GM20000 (cell line): Measurements from ENCODE around the gene CDKAL1.

Source experiments
- DNase-seq: peaks from one replicate; pipeline ENCODE4 v3.0.0; 2012; ENCODE audit warnings: low spot score
- TF ChIP-seq, protein P1 (sequence below): IDR thresholded peaks from 2 replicates; pipeline ENCODE4 v1.5.1; 2012; ENCODE audit warnings: mild to moderate bottlenecking, control low read depth; ENCODE audit errors: extremely low read depth, missing control alignments

CDKAL1 gene

DNA sequence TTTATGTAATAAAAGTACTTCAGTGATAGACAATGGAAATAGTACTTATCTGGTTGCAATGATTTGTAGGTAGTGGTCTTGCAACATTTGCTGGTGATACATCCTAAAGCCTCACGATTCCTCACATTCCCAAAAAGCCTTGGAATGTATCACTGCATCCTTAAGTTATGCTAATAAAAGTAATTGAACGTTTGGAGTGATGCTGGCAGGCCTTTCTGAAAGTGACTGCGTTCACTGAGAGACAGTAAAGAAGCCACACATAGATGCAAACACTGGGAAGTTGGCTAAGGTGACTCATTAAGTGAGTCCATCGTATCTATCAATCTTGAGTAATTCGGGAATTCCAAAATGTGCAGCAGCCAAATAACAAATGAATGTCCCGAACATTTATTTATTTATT is 615.2 kb downstream of the CDKAL1 start:
- DNase-seq = no peak
- TF ChIP-seq, protein P1, sequence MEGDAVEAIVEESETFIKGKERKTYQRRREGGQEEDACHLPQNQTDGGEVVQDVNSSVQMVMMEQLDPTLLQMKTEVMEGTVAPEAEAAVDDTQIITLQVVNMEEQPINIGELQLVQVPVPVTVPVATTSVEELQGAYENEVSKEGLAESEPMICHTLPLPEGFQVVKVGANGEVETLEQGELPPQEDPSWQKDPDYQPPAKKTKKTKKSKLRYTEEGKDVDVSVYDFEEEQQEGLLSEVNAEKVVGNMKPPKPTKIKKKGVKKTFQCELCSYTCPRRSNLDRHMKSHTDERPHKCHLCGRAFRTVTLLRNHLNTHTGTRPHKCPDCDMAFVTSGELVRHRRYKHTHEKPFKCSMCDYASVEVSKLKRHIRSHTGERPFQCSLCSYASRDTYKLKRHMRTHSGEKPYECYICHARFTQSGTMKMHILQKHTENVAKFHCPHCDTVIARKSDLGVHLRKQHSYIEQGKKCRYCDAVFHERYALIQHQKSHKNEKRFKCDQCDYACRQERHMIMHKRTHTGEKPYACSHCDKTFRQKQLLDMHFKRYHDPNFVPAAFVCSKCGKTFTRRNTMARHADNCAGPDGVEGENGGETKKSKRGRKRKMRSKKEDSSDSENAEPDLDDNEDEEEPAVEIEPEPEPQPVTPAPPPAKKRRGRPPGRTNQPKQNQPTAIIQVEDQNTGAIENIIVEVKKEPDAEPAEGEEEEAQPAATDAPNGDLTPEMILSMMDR = no peak

DNA sequence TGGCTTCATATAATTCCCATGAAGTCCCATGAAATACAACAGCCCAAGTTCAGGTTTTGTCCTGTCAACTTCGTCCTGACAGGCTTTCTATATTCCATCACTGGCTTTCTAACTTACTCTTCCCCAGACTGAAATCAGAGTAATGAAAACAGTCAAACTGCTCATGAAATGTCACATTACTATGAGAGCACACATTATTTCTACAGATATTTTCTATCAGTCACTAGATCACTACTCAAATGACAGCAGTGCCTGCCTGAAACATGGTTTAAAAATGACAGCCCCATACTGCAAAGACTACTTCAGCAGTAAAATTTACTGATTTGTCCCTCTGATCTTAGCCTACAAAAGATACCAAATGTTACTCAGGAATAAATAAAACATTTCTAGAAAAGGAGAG is 616.4 kb downstream of the CDKAL1 start:
- no peak for DNase-seq

DNA sequence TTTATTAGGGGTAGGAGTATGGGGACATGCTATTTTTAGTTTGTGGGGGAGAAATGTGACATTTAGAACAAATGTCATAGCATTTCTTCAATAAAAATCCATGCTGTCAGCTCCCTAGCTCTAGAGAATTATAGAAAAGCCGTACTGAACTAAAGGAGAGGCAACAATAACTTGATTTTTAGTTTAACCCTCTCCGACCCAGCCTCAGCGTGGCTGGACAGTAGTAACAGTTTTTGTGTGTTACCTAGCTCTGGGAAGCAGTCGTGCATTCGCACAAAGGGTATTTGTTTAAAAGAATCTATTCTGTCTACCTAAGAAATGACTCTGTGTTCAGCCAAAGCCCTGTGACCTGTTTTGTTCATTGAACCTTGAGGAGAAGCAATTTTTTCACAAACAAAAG is 616.9 kb downstream of the CDKAL1 start:
- DNase-seq = no peak
- TF ChIP-seq, protein P1 = no peak

More for the DNA sequence above, 616.4 kb downstream of the CDKAL1 start:
- TF ChIP-seq, protein P1 = no peak

DNA sequence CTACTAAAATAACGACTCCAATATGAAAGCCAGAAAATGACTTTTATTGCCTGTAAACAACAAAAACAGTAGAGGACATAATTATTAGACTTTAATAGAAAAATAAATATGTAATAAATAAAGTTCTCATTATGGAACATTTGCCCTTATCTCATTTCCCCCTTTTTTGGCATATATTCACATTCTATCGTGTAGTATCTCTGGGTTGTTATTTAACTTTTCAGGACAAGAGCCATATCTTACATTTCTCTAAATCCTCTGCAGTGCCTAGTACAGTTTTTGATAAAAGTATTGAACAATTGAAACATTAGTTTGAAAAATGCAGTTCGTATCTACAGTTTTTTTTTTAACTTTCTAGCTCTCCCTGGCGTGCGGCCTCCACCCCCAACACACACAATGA is 617.3 kb downstream of the CDKAL1 start:
- TF ChIP-seq, protein P1 = no peak
- no peak for DNase-seq

DNA sequence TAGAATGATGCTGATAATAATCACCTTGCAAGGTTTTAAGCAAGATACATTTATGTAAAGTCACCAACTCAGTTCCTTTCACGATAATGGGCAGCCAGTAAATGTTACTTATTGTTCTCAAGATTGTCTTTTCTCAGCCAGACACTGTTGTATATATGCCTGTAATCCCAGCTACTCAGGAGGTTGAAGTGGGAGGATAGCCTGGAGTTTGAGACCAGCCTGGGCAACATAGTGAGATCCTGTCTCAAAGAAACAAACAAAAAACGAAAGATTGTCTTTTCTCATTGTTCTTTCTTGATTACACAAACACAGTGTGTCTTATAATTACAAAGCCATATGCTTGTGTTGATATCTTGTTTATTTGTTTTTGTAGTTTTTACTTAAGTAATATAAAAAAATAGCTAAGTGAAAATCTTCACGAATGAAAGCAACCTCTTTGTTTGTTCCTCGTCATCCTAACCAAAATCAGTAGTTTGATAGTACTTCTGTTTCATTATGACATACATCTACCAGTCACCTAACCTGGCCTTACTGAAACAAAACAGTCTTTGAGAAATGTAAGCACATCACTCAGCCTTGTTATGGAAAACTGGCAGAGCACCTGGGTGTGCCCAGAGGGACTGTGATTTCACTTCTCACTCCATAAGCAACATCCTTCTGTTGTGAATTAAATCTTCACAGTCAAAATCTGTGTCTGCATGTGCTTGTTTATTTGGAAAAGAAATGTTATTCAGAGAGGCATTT is 623.1 kb downstream of the CDKAL1 start:
- TF ChIP-seq, protein P1 = no peak
- peak; percentile 21 for DNase-seq

DNA sequence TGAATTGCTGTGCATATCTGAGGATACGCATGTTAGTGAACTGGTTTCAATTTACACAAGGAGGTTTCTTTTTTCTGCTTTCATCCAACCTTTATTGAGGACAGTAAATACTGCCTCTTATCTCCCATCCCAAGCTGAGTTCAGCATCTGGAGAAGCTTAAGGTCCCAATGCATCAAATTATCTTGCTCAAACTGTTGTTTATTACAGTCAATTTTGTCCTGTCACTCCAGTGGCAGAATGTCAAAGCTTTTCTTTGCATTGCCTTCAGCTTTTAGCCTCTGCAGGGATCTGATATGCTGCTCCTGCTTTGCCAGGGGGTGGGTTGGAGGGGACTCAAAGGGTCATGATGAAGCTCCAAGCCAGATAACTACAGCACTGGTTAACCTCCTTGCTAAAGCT is 623.9 kb downstream of the CDKAL1 start:
- TF ChIP-seq, protein P1 = no peak
- DNase-seq = no peak

DNA sequence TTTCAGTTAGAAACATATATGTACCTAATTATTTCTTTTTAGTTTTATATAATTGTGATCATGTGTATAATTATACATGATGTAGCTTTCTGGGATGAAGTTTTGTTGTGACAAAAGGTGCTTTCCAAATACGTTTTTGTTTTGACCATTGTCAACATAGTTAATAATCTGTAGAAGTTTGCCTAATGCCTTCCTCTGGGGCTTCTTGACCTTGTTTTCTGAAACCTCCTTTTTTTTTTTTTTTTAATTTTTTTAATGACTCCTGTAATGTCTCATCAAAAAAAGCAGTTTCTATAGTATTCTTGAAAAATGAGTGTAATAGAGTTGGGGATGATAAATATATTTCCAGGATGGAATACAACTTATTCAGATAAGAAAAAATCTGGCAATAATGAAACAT is 624.6 kb downstream of the CDKAL1 start:
- peak; percentile 35 for DNase-seq
- TF ChIP-seq, protein P1 = no peak
